ENCODE results near the gene TRIM32.

Gene TRIM32

GRCh38 chr9:116673375-116673774 is 13.7 kb upstream of the TRIM32 start (continued):
- TF ChIP-seq TSHZ2 (CRISPR knock-in tag; IDR thresholded peaks at IDR 0.05) = no peak
- TF ChIP-seq, protein P1, sequence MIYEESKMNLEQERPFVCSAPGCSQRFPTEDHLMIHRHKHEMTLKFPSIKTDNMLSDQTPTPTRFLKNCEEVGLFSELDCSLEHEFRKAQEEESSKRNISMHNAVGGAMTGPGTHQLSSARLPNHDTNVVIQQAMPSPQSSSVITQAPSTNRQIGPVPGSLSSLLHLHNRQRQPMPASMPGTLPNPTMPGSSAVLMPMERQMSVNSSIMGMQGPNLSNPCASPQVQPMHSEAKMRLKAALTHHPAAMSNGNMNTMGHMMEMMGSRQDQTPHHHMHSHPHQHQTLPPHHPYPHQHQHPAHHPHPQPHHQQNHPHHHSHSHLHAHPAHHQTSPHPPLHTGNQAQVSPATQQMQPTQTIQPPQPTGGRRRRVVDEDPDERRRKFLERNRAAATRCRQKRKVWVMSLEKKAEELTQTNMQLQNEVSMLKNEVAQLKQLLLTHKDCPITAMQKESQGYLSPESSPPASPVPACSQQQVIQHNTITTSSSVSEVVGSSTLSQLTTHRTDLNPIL (CRISPR knock-in tag; IDR thresholded peaks at IDR 0.05; ENCODE audit: low read depth) = no peak
- no peak for TF ChIP-seq GLIS3 (CRISPR knock-in tag; IDR thresholded peaks at IDR 0.05)

DNA sequence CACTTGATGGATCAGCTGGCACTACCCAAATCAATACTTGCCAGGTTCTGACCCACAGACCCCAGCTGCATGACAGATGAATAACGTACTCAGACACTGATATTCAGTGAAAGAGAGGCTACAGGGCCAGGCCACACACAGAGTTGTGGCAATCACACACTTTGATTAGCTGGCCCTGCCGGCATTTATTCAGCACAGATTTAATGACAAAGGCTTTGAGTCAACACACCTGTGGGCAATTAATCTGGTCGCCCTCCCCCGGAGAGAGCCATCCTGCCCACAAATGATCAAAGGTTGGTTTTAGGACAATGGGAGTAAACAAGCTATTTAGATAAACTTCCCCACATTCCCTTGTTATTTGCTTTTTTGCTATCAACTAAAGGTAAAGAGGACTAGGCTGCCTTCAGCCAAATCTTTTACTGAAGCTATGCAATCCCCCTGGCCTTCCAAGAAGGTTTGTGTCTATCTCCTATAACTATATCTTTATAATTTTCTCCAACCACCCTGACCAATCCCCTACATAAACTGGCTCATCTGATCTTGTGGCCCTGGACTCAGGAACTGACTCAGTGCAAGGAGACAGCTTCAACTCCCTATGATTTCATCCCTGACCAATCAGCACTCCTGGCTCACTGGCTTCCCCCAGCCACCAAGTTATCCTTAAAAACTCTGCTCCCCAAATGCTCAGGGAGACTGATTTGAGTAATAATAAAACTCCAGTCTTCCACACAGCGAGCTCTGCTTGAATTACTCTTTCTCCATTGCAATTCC is 12.7 kb upstream of the TRIM32 start:
- no peak for TF ChIP-seq TCF4 (CRISPR knock-in tag; IDR thresholded peaks at IDR 0.05; ENCODE audit: borderline replicate concordance)
- TF ChIP-seq PATZ1 (CRISPR knock-in tag; IDR thresholded peaks at IDR 0.05; ENCODE audit: borderline replicate concordance) = no peak
- no peak for TF ChIP-seq RARB (CRISPR knock-in tag; IDR thresholded peaks at IDR 0.05)
- TF ChIP-seq ZNF70 (CRISPR knock-in tag; IDR thresholded peaks at IDR 0.05) = no peak
- TF ChIP-seq OSR1 (CRISPR knock-in tag; IDR thresholded peaks at IDR 0.05) = no peak
- no peak for TF ChIP-seq CSDC2 (CRISPR knock-in tag; IDR thresholded peaks at IDR 0.05)
- no peak for TF ChIP-seq ZC3H10 (CRISPR knock-in tag; IDR thresholded peaks at IDR 0.05)
- TF ChIP-seq, protein P1 (CRISPR knock-in tag; IDR thresholded peaks at IDR 0.05; ENCODE audit: low read depth) = no peak
- no peak for TF ChIP-seq GLIS3 (CRISPR knock-in tag; IDR thresholded peaks at IDR 0.05)
- ATAC-seq = no peak

- ATAC-seq = no peak
- TF ChIP-seq, protein P1 (CRISPR knock-in tag; IDR thresholded peaks at IDR 0.05; ENCODE audit: low read depth) = no peak
Measured at GRCh38 chr9:116683535-116683934, 3.6 kb upstream of the TRIM32 start.

GRCh38 chr9:116685166-116685565 is 1.9 kb upstream of the TRIM32 start:
- TF ChIP-seq, protein P2, sequence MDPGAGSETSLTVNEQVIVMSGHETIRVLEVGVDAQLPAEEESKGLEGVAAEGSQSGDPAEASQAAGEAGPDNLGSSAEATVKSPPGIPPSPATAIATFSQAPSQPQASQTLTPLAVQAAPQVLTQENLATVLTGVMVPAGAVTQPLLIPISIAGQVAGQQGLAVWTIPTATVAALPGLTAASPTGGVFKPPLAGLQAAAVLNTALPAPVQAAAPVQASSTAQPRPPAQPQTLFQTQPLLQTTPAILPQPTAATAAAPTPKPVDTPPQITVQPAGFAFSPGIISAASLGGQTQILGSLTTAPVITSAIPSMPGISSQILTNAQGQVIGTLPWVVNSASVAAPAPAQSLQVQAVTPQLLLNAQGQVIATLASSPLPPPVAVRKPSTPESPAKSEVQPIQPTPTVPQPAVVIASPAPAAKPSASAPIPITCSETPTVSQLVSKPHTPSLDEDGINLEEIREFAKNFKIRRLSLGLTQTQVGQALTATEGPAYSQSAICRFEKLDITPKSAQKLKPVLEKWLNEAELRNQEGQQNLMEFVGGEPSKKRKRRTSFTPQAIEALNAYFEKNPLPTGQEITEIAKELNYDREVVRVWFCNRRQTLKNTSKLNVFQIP (CRISPR knock-in tag; IDR thresholded peaks at IDR 0.05; ENCODE audit: borderline replicate concordance, low read depth) = no peak
- TF ChIP-seq OSR1 (CRISPR knock-in tag; IDR thresholded peaks at IDR 0.05) = no peak
- no peak for TF ChIP-seq ZC3H10 (CRISPR knock-in tag; IDR thresholded peaks at IDR 0.05)
- no peak for TF ChIP-seq BACH2 (CRISPR knock-in tag; IDR thresholded peaks at IDR 0.05; ENCODE audit: borderline replicate concordance)
- no peak for TF ChIP-seq ISL1 (CRISPR knock-in tag; IDR thresholded peaks at IDR 0.05)
- TF ChIP-seq ESRRG (CRISPR knock-in tag; IDR thresholded peaks at IDR 0.05) = no peak
- ATAC-seq = no peak

Data from SK-N-SH treated with all-trans-retinoic acid at 6 μM for 48 hours (cell line).